NCI-H69 (cell line): ENCODE data around the gene CSTF1.
"Not testable (repeated sequence)": the region's sequence is repeated elsewhere in the genome, so short reads cannot be mapped to it uniquely, and the experiment has no call there.

ENCODE experiments used
- DNase-seq: peaks from one replicate; lab custom pipeline; 2025; lab: John Stamatoyannopoulos, UW

The CSTF1 gene

GRCh38 chr20:56409521-56409920 lies 17.1 kb downstream of the CSTF1 start:
- no peak for DNase-seq

- no peak for DNase-seq
Observed at GRCh38 chr20:56409956-56410355, 17.5 kb downstream of the CSTF1 start.

DNA sequence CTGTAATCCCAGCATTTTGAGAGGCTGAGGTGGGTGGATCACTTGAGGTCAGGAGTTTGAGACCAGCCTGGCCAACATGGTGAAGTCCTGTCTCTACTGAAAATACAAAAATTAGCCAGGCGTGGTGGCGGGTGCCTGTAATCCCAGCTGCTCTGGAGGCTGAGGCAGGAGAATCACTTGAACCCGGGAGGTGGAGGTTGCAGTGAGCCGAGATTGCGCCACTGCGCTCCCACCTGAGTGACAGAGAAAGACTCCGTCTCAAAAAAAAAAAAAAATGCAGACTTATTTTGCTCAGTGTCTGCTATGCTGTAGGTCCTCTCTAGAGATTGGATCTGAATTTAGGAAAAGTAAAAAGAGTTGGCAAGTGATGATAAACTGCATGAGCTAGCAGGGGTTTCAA lies 18.8 kb downstream of the CSTF1 start:
- not testable (repeated sequence) for DNase-seq

DNA sequence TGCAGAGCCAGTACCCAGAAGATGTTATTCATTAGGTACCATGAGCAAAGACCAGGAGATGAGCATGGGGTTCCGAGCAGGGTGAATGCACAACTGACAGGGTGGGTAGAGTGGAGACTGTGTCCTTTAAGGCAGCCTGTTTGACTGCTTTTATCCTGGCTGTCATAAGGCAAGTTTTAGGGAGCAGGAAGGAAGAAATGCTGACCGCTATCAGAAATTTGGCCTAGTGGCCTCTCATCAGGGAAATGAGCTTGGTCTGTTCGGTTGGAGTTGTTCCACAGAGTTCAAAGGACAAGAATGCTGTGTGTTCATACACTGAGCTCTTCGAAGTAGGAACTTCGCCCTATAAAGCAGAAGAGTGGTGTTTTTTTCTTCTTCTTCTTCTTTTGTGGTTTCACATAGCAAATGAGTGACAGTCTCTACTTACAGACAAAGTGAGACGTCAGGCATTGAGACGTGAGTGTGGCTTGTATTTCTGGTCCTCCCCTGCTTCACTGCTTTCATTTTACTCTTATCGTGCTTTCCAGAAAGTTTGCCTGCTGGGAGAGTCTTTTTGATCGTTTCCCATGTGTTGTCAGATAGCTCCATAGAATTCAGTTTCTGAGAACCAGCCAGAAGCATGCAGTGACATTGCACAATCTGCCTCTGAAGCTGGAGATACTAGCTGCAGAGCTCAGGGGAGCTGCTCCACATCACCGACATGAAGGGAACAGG lies 19.5 kb downstream of the CSTF1 start, which contains the start of gene CASS4:
Gene CASS4 (plus strand): TSS at position 502 of the 714 bp plus-strand sequence. CDS start 199 bp downstream, at position 701.
- DNase-seq: no peak

DNA sequence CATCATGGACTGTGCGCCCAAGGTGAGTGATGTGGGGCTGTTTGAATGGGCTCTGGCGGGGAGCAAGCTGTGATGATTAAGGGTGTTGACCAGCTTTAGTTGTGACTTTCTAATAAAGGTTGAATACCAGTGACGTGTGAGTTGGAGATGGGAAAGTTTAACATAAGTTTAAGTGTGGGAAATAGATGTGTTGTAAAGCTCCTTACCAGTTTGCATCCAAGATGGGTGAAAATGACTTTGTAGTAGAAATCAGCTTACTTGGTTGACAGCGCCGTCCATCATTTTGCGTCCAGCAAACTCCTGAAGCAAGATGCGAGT lies 20.0 kb downstream of the CSTF1 start:
- no peak for DNase-seq

DNA sequence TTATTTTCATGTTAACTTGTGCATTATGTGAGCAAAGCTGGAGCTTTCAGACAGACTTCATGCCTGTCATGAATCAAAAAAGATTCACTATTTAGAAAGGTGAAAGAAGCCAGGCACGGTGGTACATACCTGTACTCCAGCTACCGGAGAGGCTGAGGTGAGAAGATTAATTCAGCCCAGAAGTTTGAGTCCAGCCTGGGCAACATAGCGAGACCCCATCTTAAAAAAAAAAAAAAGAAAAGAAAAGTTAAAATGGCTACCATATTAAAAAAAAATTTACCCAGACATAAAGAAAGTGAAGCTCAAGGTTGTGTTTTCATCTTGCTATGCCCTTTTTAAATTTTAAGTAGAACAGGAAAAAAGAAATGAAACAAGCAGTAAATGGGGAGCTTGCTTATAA lies 20.5 kb downstream of the CSTF1 start:
- no peak for DNase-seq

GRCh38 chr20:56414842-56415765 lies 22.7 kb downstream of the CSTF1 start:
- no peak for DNase-seq

GRCh38 chr20:56417402-56417801 lies 25.0 kb downstream of the CSTF1 start:
- no peak for DNase-seq

- no peak for DNase-seq
Observed at GRCh38 chr20:56417911-56418310, 25.5 kb downstream of the CSTF1 start.

- DNase-seq: no peak
Observed at GRCh38 chr20:56418385-56418861, 26.0 kb downstream of the CSTF1 start.

- DNase-seq: no peak
Observed at GRCh38 chr20:56420028-56420427, 27.6 kb downstream of the CSTF1 start.

- DNase-seq: no peak
Observed at GRCh38 chr20:56420940-56421688, 28.7 kb downstream of the CSTF1 start.

GRCh38 chr20:56422076-56422823 lies 29.8 kb downstream of the CSTF1 start:
- no peak for DNase-seq

GRCh38 chr20:56422824-56423189 lies 30.4 kb downstream of the CSTF1 start:
- DNase-seq: no peak

- DNase-seq: no peak
Observed at GRCh38 chr20:56423211-56423610, 30.8 kb downstream of the CSTF1 start.

- DNase-seq: no peak
Observed at GRCh38 chr20:56423886-56424285, 31.4 kb downstream of the CSTF1 start.

- no peak for DNase-seq
Observed at GRCh38 chr20:56424931-56425330, 32.5 kb downstream of the CSTF1 start.

GRCh38 chr20:56426026-56426425 lies 33.6 kb downstream of the CSTF1 start:
- no peak for DNase-seq

DNA sequence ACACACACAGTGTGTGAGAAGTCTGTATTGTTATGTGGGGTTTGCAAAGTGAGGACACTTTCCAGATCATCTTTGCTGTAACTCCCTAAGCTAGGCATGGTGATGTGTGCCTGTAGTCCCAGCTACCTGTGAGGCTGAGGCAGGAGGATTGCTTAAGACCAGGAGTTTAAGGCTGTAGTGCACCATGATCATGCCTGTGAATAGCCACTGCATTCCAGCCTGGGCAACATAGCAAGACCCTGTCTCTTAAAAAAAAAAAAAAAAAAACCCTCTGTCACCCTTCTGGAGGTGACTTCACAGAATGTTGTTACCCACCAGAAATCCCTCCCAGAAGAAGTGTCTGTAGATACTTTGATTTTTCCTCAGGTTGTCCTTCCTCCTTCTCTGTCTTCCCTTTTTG lies 34.5 kb downstream of the CSTF1 start:
- DNase-seq: no peak

GRCh38 chr20:56427797-56428196 lies 35.4 kb downstream of the CSTF1 start:
- DNase-seq: no peak

DNA sequence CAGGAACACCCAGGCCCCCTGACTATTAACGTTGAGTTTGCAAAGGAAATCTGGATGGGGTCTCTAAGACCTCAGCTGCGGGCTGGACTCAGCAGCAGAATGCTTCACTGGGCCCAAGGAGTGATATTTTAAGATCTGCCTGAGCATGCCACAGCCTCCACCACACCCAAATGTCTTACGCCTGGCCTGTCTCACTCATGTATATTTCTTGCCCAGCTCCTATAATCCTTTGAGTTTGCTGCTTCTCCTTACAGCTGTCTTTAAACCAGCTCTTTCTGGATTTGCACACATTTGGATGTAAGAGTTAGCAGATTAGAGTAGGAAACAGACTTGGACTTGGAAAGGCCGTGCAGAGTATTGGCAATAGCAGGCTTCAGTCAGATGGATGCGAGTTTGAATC lies 36.0 kb downstream of the CSTF1 start:
- DNase-seq: no peak

DNA sequence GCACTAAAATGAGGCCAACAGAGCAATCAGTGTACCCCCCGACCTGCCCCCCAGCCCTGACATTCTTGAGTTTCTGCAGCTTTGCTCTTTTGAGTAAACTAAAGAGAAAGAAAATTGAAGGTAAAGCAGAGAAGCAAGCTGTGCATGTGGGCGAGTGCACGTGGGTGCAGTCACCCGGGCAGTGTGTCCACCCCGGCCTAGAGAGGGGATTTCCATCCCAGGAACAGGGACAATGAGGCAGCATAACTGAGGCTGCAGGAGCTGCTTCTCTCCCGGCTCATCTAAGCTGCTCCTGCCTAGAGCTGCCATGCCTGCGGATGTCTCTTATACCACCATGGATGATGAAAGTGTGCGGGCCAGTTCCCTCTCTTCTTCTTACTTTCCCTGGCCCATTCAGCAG lies 36.4 kb downstream of the CSTF1 start:
- DNase-seq: no peak
